Tibial nerve (tissue), 4 donors: ENCODE measurements around the gene PTPRD.

Source experiments
- EP300 ChIP-seq, 2 donors: sonication (generic); formaldehyde crosslinking; IDR thresholded peaks; one replicate each; pipeline ENCODE4 v1.6.1; 2017; ENCODE audit warnings: antibody characterized with exemption in 2 of 2, mild to moderate bottlenecking in 1 of 2
- POLR2A ChIP-seq, 2 donors: fragments of 450-650 bp; IDR thresholded peaks; one replicate each; pipeline ENCODE4 v1.6.1; 2017; ENCODE audit warnings: antibody characterized with exemption in 2 of 2, mild to moderate bottlenecking in 2 of 2, moderate library complexity in 2 of 2
- TF ChIP-seq, protein P1 (sequence below), 5 experiments: fragments of 200-600 bp in 3 of 5; fragments of 450-650 bp in 2 of 5; sonication (generic) in 3 of 5; IDR thresholded peaks; one replicate each; pipeline ENCODE4 v1.5.1; 2016 to 2019; ENCODE audit warnings: antibody characterized with exemption in 5 of 5, mild to moderate bottlenecking in 3 of 5, moderate library complexity in 2 of 5

DNA sequence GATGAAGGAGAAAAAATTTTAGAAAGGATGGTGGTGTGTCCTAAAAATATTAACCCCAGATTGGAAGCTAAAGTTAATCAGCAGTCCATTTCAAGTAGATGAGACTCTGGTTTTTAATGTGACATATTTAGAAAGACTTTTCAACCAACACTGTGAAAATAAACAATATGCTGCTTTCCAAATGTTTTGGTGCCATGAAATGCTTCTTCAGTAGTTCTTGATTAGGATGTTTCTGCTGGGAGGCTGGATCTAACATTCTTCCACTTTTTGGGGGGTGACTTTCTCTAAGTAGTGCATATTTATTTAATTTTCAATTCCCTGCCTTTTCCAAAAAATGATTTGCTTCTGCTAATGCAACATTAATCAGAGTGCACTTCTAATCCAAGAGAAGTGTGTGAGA is 2219.9 kb downstream of the PTPRD start:
- TF ChIP-seq POLR2A (IDR thresholded peaks at IDR 0.05) (no peak), EP300 (IDR thresholded peaks at IDR 0.05) (no peak)
- TF ChIP-seq, protein P1, sequence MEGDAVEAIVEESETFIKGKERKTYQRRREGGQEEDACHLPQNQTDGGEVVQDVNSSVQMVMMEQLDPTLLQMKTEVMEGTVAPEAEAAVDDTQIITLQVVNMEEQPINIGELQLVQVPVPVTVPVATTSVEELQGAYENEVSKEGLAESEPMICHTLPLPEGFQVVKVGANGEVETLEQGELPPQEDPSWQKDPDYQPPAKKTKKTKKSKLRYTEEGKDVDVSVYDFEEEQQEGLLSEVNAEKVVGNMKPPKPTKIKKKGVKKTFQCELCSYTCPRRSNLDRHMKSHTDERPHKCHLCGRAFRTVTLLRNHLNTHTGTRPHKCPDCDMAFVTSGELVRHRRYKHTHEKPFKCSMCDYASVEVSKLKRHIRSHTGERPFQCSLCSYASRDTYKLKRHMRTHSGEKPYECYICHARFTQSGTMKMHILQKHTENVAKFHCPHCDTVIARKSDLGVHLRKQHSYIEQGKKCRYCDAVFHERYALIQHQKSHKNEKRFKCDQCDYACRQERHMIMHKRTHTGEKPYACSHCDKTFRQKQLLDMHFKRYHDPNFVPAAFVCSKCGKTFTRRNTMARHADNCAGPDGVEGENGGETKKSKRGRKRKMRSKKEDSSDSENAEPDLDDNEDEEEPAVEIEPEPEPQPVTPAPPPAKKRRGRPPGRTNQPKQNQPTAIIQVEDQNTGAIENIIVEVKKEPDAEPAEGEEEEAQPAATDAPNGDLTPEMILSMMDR (IDR thresholded peaks at IDR 0.05), result no peak
